Measurements from ENCODE around the gene TBC1D14. TPM values are rescaled to one million over a fixed set of nuclear protein-coding genes. Genes with fewer than 3 reads are reported as not detected.

The TBC1D14 gene
- total and polyA plus RNA-seq, 2 of the 4 experiments (the other 2 are of a cell fraction): 31.7 to 40.7 TPM

- H2BK120ac ChIP-seq (ENCODE audit: low read depth, low read length): no peak overlapping the region
- peaks cover 10% of the 10 kb centered on the region for H4K20me1 ChIP-seq (ENCODE audit: insufficient read depth, low read length)
- peaks cover 36 to 57% of the 10 kb centered on the region in 2 experiments for H3K79me1 ChIP-seq (ENCODE audit: low read depth in 1 of 2, low read length in 2 of 2)
- dilution Hi-C loops (cut with HindIII; ENCODE audit: low sequenced_read_pairs, unreplicated experiment): no loop called here
- H3K36me3 ChIP-seq (ENCODE audit: control insufficient read depth, insufficient read depth, low read length): peaks cover 62% of the 10 kb centered on the region
- no peaks in the 10 kb centered on the region for H3K27me3 ChIP-seq (ENCODE audit: control insufficient read depth, insufficient read depth, low read length)
- no peak overlapping the region for H3K4me3 ChIP-seq (ENCODE audit: insufficient read depth, low read depth, low read length)
- BruUV-seq (replicated peaks): no TSS peak
- H3K9me1 ChIP-seq (ENCODE audit: insufficient read depth, low read length): peaks cover 5% of the 10 kb centered on the region
- ATAC-seq (ENCODE audit: low read depth): no peak
- CTCF ChIA-PET: no interaction called here
- H2AK5ac ChIP-seq (ENCODE audit: low read depth, low read length): no peak overlapping the region
- no CpG with 5 or more reads among the region's 3 CpGs for WGBS, 2 experiments (ENCODE audit: extremely low coverage in 2 of 2, insufficient read length in 1 of 2)
- no peak for DNase-seq
- no peak overlapping the region for H4K5ac ChIP-seq (ENCODE audit: low read depth, low read length)
- no peak overlapping the region for H2BK5ac ChIP-seq (ENCODE audit: low read depth, low read length, poor library complexity, severe bottlenecking)
- H4K91ac ChIP-seq (ENCODE audit: insufficient read depth, low read depth, low read length): no peak overlapping the region
- no peak overlapping the region for H3K4ac ChIP-seq (ENCODE audit: low read depth, low read length)
- no peak for TF ChIP-seq RAD21 (IDR thresholded peaks at IDR 0.05; ENCODE audit: low read length)
- TF ChIP-seq POLR2A (IDR thresholded peaks at IDR 0.05; ENCODE audit: low read depth, low read length): no peak
- no peak for TF ChIP-seq MAZ (IDR thresholded peaks at IDR 0.05; ENCODE audit: borderline replicate concordance, low read depth, low read length)
- no peak for TF ChIP-seq USF2 (IDR thresholded peaks at IDR 0.05; ENCODE audit: low read depth, low read length)
- TF ChIP-seq FOS (IDR thresholded peaks at IDR 0.05; ENCODE audit: low read depth, low read length): no peak
- TF ChIP-seq CHD1 (IDR thresholded peaks at IDR 0.05; ENCODE audit: low read depth, low read length): no peak
- TF ChIP-seq MXI1 (IDR thresholded peaks at IDR 0.05; ENCODE audit: borderline replicate concordance, low read depth, low read length): no peak
- TF ChIP-seq RCOR1 (IDR thresholded peaks at IDR 0.05; ENCODE audit: insufficient replicate concordance, low read length): no peak
- TF ChIP-seq CTCF (conservative IDR thresholded peaks at IDR 0.05; ENCODE audit: low read depth, low read length): no peak
- H2AK9ac ChIP-seq (replicated peaks; ENCODE audit: low read depth, low read length, poor library complexity): no peak overlapping the region
- no peak overlapping the region for H3K23ac ChIP-seq (ENCODE audit: low read depth, low read length)
- H2AFZ ChIP-seq (replicated peaks; ENCODE audit: low read length, poor library complexity): no peak overlapping the region
- POLR2A ChIA-PET (ENCODE audit: unreplicated experiment): no interaction called here
- H4K8ac ChIP-seq (ENCODE audit: low read depth in 2 of 2, low read length in 2 of 2): no peak overlapping the region
- H2BK15ac ChIP-seq (ENCODE audit: low read depth, low read length): no peak overlapping the region
- no peak overlapping the region for H3K27ac ChIP-seq (ENCODE audit: insufficient read depth, low read length)
- H3K18ac ChIP-seq (ENCODE audit: low read depth, low read length): no peak overlapping the region
- in situ Hi-C loops (cut with MboI; ENCODE audit: low sequenced_read_pairs): no loop called here
- H3K9ac ChIP-seq (ENCODE audit: low read depth, low read length): no peak overlapping the region
- no peaks in the 10 kb centered on the region for H3K4me1 ChIP-seq (ENCODE audit: control insufficient read depth, insufficient read depth, low read length)
- H3K14ac ChIP-seq (replicated peaks; ENCODE audit: low read depth, low read length): no peak overlapping the region
- H3K56ac ChIP-seq (ENCODE audit: extremely low read depth, insufficient read depth, low read length): no peak overlapping the region
- no peaks in the 10 kb centered on the region for H3K9me3 ChIP-seq (ENCODE audit: control insufficient read depth, insufficient read depth, low read length)
- no peak overlapping the region for H3K4me2 ChIP-seq (ENCODE audit: low read depth, low read length)
- intact Hi-C loops (cut with micrococcal nuclease): no loop called here
- no peak overlapping the region for H2BK20ac ChIP-seq (ENCODE audit: low read depth, low read length)
Measured at GRCh38 chr4:7058792-7059191, 149.2 kb downstream of the TBC1D14 start.
